NB4 (cell line): ENCODE data around the gene ACOX3.

Experiments
- CTCF ChIP-seq: IDR thresholded peaks from one replicate; pipeline ENCODE4 v1.5.1; 2012; ENCODE audit warnings: low read depth, low read length
- MAX ChIP-seq: IDR thresholded peaks from 2 replicates; pipeline ENCODE4 v1.6.1; 2011; ENCODE audit warnings: low read depth, low read length
- MYC ChIP-seq: IDR thresholded peaks from 2 replicates; pipeline ENCODE4 v1.6.1; 2011; ENCODE audit warnings: low read depth, low read length
- POLR2A ChIP-seq: IDR thresholded peaks from 2 replicates; pipeline ENCODE4 v1.6.1; 2011; ENCODE audit warnings: mild to moderate bottlenecking; ENCODE audit not compliant: insufficient read length; ENCODE audit errors: extremely low read depth

GRCh38 chr4:8393593-8394038 lies 46.9 kb downstream of the ACOX3 start:
- no peak for TF ChIP-seq POLR2A
- TF ChIP-seq CTCF = no peak
- no peak for TF ChIP-seq MAX
- no peak for TF ChIP-seq MYC
